ENCODE results near the gene NUP98.

Gene NUP98

GRCh38 chr11:3841426-3842350, 44.3 kb upstream of the NUP98 start:
- H2AFZ ChIP-seq (ENCODE audit: insufficient read depth, low read length, poor library complexity) = peak overlapping the region; percentile 74
- H3K4me1 ChIP-seq (ENCODE audit: control insufficient read depth in 1 of 2, insufficient read depth in 2 of 2, low read length in 2 of 2) = peaks cover 11 to 19% of the 10 kb centered on the region in 2 experiments
- no peak overlapping the region for H3K23ac ChIP-seq (ENCODE audit: low read length)
- peak overlapping the region; percentile 83 for H2BK5ac ChIP-seq (ENCODE audit: low read depth, low read length, poor library complexity)
- no peaks in the 10 kb centered on the region for H3K9me3 ChIP-seq (ENCODE audit: insufficient read depth, low read depth, low read length)
- H3K4me3 ChIP-seq (ENCODE audit: low read depth, low read length) = peak overlapping the region; percentile 79
- H3K79me2 ChIP-seq (ENCODE audit: control insufficient read depth, insufficient read depth, low read length, poor library complexity) = peaks cover 10% of the 10 kb centered on the region
- peak overlapping the region; percentile 74 for H2BK120ac ChIP-seq (ENCODE audit: insufficient read depth, low read length, poor library complexity)
- H3K9ac ChIP-seq (ENCODE audit: low read length) = peak overlapping the region; percentile 71
- H2BK12ac ChIP-seq (ENCODE audit: low read length) = no peak overlapping the region
- peaks cover 9% of the 10 kb centered on the region for H3K79me1 ChIP-seq (ENCODE audit: low read length)
- no peaks in the 10 kb centered on the region for H3K36me3 ChIP-seq (ENCODE audit: control insufficient read depth in 1 of 2, insufficient read depth in 2 of 2, low read length in 2 of 2)
- H3K27ac ChIP-seq (ENCODE audit: low read depth, low read length) = peak overlapping the region; percentile 73
- no peak overlapping the region for H2AK5ac ChIP-seq (ENCODE audit: low read length)
- peak; percentile 87 to 94 for DNase-seq
- H3K18ac ChIP-seq (ENCODE audit: low read length) = peak overlapping the region; percentile 88
- H3K27me3 ChIP-seq (ENCODE audit: insufficient read depth, low read length) = no peaks in the 10 kb centered on the region
- peak overlapping the region; percentile 91 for H3K4me2 ChIP-seq (ENCODE audit: low read length)
- peak overlapping the region; percentile 89 for H4K12ac ChIP-seq (ENCODE audit: low read depth, low read length)
- H4K91ac ChIP-seq (ENCODE audit: low read depth, low read length) = peak overlapping the region; percentile 77
- peak overlapping the region; percentile 86 for H4K8ac ChIP-seq (ENCODE audit: low read depth, low read length)
- no CpG with 5 or more reads among the region's 44 CpGs for WGBS (ENCODE audit: extremely low coverage, insufficient coverage, insufficient read length)
- peak overlapping the region; percentile 61 for H3K4ac ChIP-seq (ENCODE audit: low read depth, low read length)
- peak overlapping the region; percentile 59 for H3K14ac ChIP-seq (ENCODE audit: low read length)

GRCh38 chr11:3840870-3841425, 43.6 kb upstream of the NUP98 start, which contains the start of gene RHOG:
Gene RHOG (minus strand): TSS chr11:3840959. CDS start chr11:3828138, 12,821 bp downstream.
- WGBS (ENCODE audit: extremely low coverage, insufficient coverage, insufficient read length) = no CpG with 5 or more reads among the region's 42 CpGs
- Histone ChIP-seq H3K27ac (ENCODE audit: low read depth, low read length) (peak within 1 kb of the TSS; percentile 73), H2BK120ac (ENCODE audit: insufficient read depth, low read length, poor library complexity) (peak within 1 kb of the TSS; percentile 74), H3K4me3 (ENCODE audit: low read depth, low read length) (peak within 1 kb of the TSS; percentile 82), H2BK5ac (ENCODE audit: low read depth, low read length, poor library complexity) (peak within 1 kb of the TSS; percentile 83), H3K4ac (ENCODE audit: low read depth, low read length) (peak within 1 kb of the TSS; percentile 61), H3K4me2 (ENCODE audit: low read length) (peak within 1 kb of the TSS; percentile 91), H3K23ac (ENCODE audit: low read length) (no peak within 1 kb of the TSS), H3K27me3 (ENCODE audit: insufficient read depth, low read length) (no peaks in the 10 kb centered on the region), H2BK12ac (ENCODE audit: low read length) (no peak within 1 kb of the TSS), H3K79me1 (ENCODE audit: low read length) (peaks cover 9% of the 10 kb centered on the region), H3K14ac (ENCODE audit: low read length) (peak within 1 kb of the TSS; percentile 59), H3K9me3 (ENCODE audit: insufficient read depth, low read depth, low read length) (no peaks in the 10 kb centered on the region), H4K91ac (ENCODE audit: low read depth, low read length) (peak within 1 kb of the TSS; percentile 77), H3K4me1 (ENCODE audit: control insufficient read depth in 1 of 2, insufficient read depth in 2 of 2, low read length in 2 of 2) (peaks cover 11 to 19% of the 10 kb centered on the region in 2 experiments), H3K9ac (ENCODE audit: low read length) (peak within 1 kb of the TSS; percentile 88), H2AFZ (ENCODE audit: insufficient read depth, low read length, poor library complexity) (peak within 1 kb of the TSS; percentile 74), H2AK5ac (ENCODE audit: low read length) (peak within 1 kb of the TSS; percentile 15), H3K79me2 (ENCODE audit: control insufficient read depth, insufficient read depth, low read length, poor library complexity) (peaks cover 10% of the 10 kb centered on the region), H4K8ac (ENCODE audit: low read depth, low read length) (peak within 1 kb of the TSS; percentile 86), H3K36me3 (ENCODE audit: control insufficient read depth in 1 of 2, insufficient read depth in 2 of 2, low read length in 2 of 2) (no peaks in the 10 kb centered on the region), H3K18ac (ENCODE audit: low read length) (peak within 1 kb of the TSS; percentile 88), H4K12ac (ENCODE audit: low read depth, low read length) (peak within 1 kb of the TSS; percentile 89)
- DNase-seq = peak; percentile 69 to 74

- Histone ChIP-seq H3K14ac (ENCODE audit: low read length) (peak overlapping the region; percentile 41), H4K91ac (ENCODE audit: low read depth, low read length) (peak overlapping the region; percentile 25), H3K4me1 (ENCODE audit: control insufficient read depth in 1 of 2, insufficient read depth in 2 of 2, low read length in 2 of 2) (peaks cover 11 to 19% of the 10 kb centered on the region in 2 experiments), H3K18ac (ENCODE audit: low read length) (no peak overlapping the region), H3K79me1 (ENCODE audit: low read length) (peaks cover 9% of the 10 kb centered on the region), H3K4me2 (ENCODE audit: low read length) (peak overlapping the region; percentile 67), H3K79me2 (ENCODE audit: control insufficient read depth, insufficient read depth, low read length, poor library complexity) (peaks cover 10% of the 10 kb centered on the region), H3K9me3 (ENCODE audit: insufficient read depth, low read depth, low read length) (no peaks in the 10 kb centered on the region), H3K9ac (ENCODE audit: low read length) (peak overlapping the region; percentile 88), H3K27ac (ENCODE audit: low read depth, low read length) (peak overlapping the region; percentile 13), H2BK120ac (ENCODE audit: insufficient read depth, low read length, poor library complexity) (peak overlapping the region; percentile 43), H2AK5ac (ENCODE audit: low read length) (peak overlapping the region; percentile 15), H3K36me3 (ENCODE audit: control insufficient read depth in 1 of 2, insufficient read depth in 2 of 2, low read length in 2 of 2) (no peaks in the 10 kb centered on the region), H3K23ac (ENCODE audit: low read length) (no peak overlapping the region), H4K8ac (ENCODE audit: low read depth, low read length) (peak overlapping the region; percentile 46), H2AFZ (ENCODE audit: insufficient read depth, low read length, poor library complexity) (peak overlapping the region; percentile 5), H2BK5ac (ENCODE audit: low read depth, low read length, poor library complexity) (no peak overlapping the region), H2BK12ac (ENCODE audit: low read length) (no peak overlapping the region), H3K4me3 (ENCODE audit: low read depth, low read length) (peak overlapping the region; percentile 82), H3K27me3 (ENCODE audit: insufficient read depth, low read length) (no peaks in the 10 kb centered on the region), H4K12ac (ENCODE audit: low read depth, low read length) (no peak overlapping the region), H3K4ac (ENCODE audit: low read depth, low read length) (peak overlapping the region; percentile 10)
- peak in 1 of 2 donors; percentile 27 for DNase-seq
- 100% methylated on average over 1 of the region's 46 CpGs for WGBS (ENCODE audit: extremely low coverage, insufficient coverage, insufficient read length)
These were observed 42.9 kb upstream of the NUP98 start for GRCh38 chr11:3840004-3840869.

- H3K4ac ChIP-seq (ENCODE audit: low read depth, low read length) = peak overlapping the region; percentile 43
These were observed 41.1 kb upstream of the NUP98 start for GRCh38 chr11:3838504-3838903.

More at GRCh38 chr11:3838504-3838903, 41.1 kb upstream of the NUP98 start:
- no peak overlapping the region for H4K12ac ChIP-seq (ENCODE audit: low read depth, low read length)
- peaks cover 9% of the 10 kb centered on the region for H3K79me1 ChIP-seq (ENCODE audit: low read length)
- no peak overlapping the region for H2BK120ac ChIP-seq (ENCODE audit: insufficient read depth, low read length, poor library complexity)
- no CpG with 5 or more reads among the region's 2 CpGs for WGBS (ENCODE audit: extremely low coverage, insufficient coverage, insufficient read length)
- no peak overlapping the region for H4K8ac ChIP-seq (ENCODE audit: low read depth, low read length)
- no peak overlapping the region for H2BK12ac ChIP-seq (ENCODE audit: low read length)
- no peak overlapping the region for H2AK5ac ChIP-seq (ENCODE audit: low read length)
- H3K4me1 ChIP-seq (ENCODE audit: control insufficient read depth in 1 of 2, insufficient read depth in 2 of 2, low read length in 2 of 2) = peaks cover 11 to 28% of the 10 kb centered on the region in 2 experiments
- H3K27me3 ChIP-seq (ENCODE audit: insufficient read depth, low read length) = no peaks in the 10 kb centered on the region
- no peak overlapping the region for H3K14ac ChIP-seq (ENCODE audit: low read length)
- no peak overlapping the region for H2AFZ ChIP-seq (ENCODE audit: insufficient read depth, low read length, poor library complexity)
- no peak overlapping the region for H2BK5ac ChIP-seq (ENCODE audit: low read depth, low read length, poor library complexity)
- H3K9me3 ChIP-seq (ENCODE audit: insufficient read depth, low read depth, low read length) = no peaks in the 10 kb centered on the region
- H3K4me2 ChIP-seq (ENCODE audit: low read length) = no peak overlapping the region
- H3K9ac ChIP-seq (ENCODE audit: low read length) = no peak overlapping the region
- H3K18ac ChIP-seq (ENCODE audit: low read length) = no peak overlapping the region
- H3K27ac ChIP-seq (ENCODE audit: low read depth, low read length) = no peak overlapping the region
- H3K79me2 ChIP-seq (ENCODE audit: control insufficient read depth, insufficient read depth, low read length, poor library complexity) = peaks cover 12% of the 10 kb centered on the region
- no peak overlapping the region for H4K91ac ChIP-seq (ENCODE audit: low read depth, low read length)
- no peak overlapping the region for H3K23ac ChIP-seq (ENCODE audit: low read length)
- H3K36me3 ChIP-seq (ENCODE audit: control insufficient read depth in 1 of 2, insufficient read depth in 2 of 2, low read length in 2 of 2) = peaks cover 0 to 4% of the 10 kb centered on the region in 2 experiments
- no peak for DNase-seq
- no peak overlapping the region for H3K4me3 ChIP-seq (ENCODE audit: low read depth, low read length)
